HEK293 (cell line): Measurements from ENCODE around the gene COX5A.

Experiments used
- GLI4 ChIP-seq: fragments of 450-650 bp; formaldehyde crosslinking; IDR thresholded peaks from 2 replicates; pipeline ENCODE4 v1.5.1; 2016; ENCODE audit warnings: missing biosample characterization, missing genetic modification characterization
- GLIS2 ChIP-seq: fragments of 450-650 bp; formaldehyde crosslinking; IDR thresholded peaks from 2 replicates; pipeline ENCODE4 v1.5.1; 2016; ENCODE audit warnings: missing biosample characterization, missing genetic modification characterization
- HOXC10 ChIP-seq: sonication (generic); formaldehyde crosslinking; IDR thresholded peaks from 2 replicates; pipeline ENCODE4 v1.8.1; 2023; ENCODE audit warnings: mild to moderate bottlenecking, missing genetic modification reagents
- HOXD13 ChIP-seq: sonication (generic); formaldehyde crosslinking; IDR thresholded peaks from 2 replicates; pipeline ENCODE4 v1.8.0; 2022; ENCODE audit warnings: missing genetic modification reagents, borderline replicate concordance
- WT1 ChIP-seq: fragments of 450-650 bp; formaldehyde crosslinking; IDR thresholded peaks from 2 replicates; pipeline ENCODE4 v1.5.1; 2016; ENCODE audit warnings: missing biosample characterization, missing genetic modification characterization
- ZBTB17 ChIP-seq: fragments of 450-650 bp; formaldehyde crosslinking; IDR thresholded peaks from 2 replicates; pipeline ENCODE4 v1.5.1; 2016; ENCODE audit warnings: missing biosample characterization, missing genetic modification characterization
- ZFHX2 ChIP-seq: fragments of 450-650 bp; formaldehyde crosslinking; conservative IDR thresholded peaks from 2 replicates; pipeline ENCODE4 v1.5.1; 2016; ENCODE audit warnings: missing biosample characterization, missing genetic modification characterization
- ZFP37 ChIP-seq: fragments of 450-650 bp; formaldehyde crosslinking; IDR thresholded peaks from 2 replicates; pipeline ENCODE4 v1.5.1; 2016; ENCODE audit warnings: missing biosample characterization, missing genetic modification characterization
- ZFP41 ChIP-seq: fragments of 450-650 bp; formaldehyde crosslinking; IDR thresholded peaks from 2 replicates; pipeline ENCODE4 v1.5.1; 2016; ENCODE audit warnings: missing biosample characterization, missing genetic modification characterization, borderline replicate concordance
- ZNF112 ChIP-seq: fragments of 450-650 bp; formaldehyde crosslinking; IDR thresholded peaks from 2 replicates; pipeline ENCODE4 v1.5.0; 2017; ENCODE audit warnings: missing biosample characterization, missing genetic modification characterization
- ZNF133 ChIP-seq: fragments of 450-650 bp; formaldehyde crosslinking; IDR thresholded peaks from 2 replicates; pipeline ENCODE4 v1.5.1; 2016; ENCODE audit warnings: missing biosample characterization, missing genetic modification characterization
- ZNF16 ChIP-seq: fragments of 450-650 bp; formaldehyde crosslinking; IDR thresholded peaks from 2 replicates; pipeline ENCODE4 v1.5.1; 2016; ENCODE audit warnings: low read depth, missing biosample characterization, missing genetic modification characterization
- ZNF2 ChIP-seq: fragments of 450-650 bp; formaldehyde crosslinking; IDR thresholded peaks from 2 replicates; pipeline ENCODE4 v1.5.1; 2016; ENCODE audit warnings: missing biosample characterization, missing genetic modification characterization
- ZNF221 ChIP-seq: fragments of 450-650 bp; formaldehyde crosslinking; IDR thresholded peaks from 2 replicates; pipeline ENCODE4 v1.5.1; 2017; ENCODE audit warnings: missing biosample characterization, missing genetic modification characterization, borderline replicate concordance
- ZNF23 ChIP-seq: fragments of 450-650 bp; formaldehyde crosslinking; IDR thresholded peaks from 2 replicates; pipeline ENCODE4 v1.5.1; 2016; ENCODE audit warnings: missing biosample characterization, missing genetic modification characterization, borderline replicate concordance
- ZNF24 ChIP-seq: fragments of 450-650 bp; formaldehyde crosslinking; IDR thresholded peaks from 2 replicates; pipeline ENCODE4 v1.5.1; 2016; ENCODE audit warnings: missing biosample characterization, missing genetic modification characterization
- ZNF248 ChIP-seq: fragments of 450-650 bp; formaldehyde crosslinking; IDR thresholded peaks from 2 replicates; pipeline ENCODE4 v1.5.1; 2017; ENCODE audit warnings: missing biosample characterization, missing genetic modification characterization
- ZNF335 ChIP-seq: fragments of 450-650 bp; formaldehyde crosslinking; conservative IDR thresholded peaks from 2 replicates; pipeline ENCODE4 v1.5.1; 2016; ENCODE audit warnings: missing biosample characterization, missing genetic modification characterization
- ZNF514 ChIP-seq: fragments of 450-650 bp; formaldehyde crosslinking; IDR thresholded peaks from 2 replicates; pipeline ENCODE4 v1.5.1; 2016; ENCODE audit warnings: missing biosample characterization, missing genetic modification characterization
- ZNF558 ChIP-seq: fragments of 450-650 bp; formaldehyde crosslinking; IDR thresholded peaks from 2 replicates; pipeline ENCODE4 v1.5.1; 2016; ENCODE audit warnings: missing biosample characterization, missing genetic modification characterization
- ZNF596 ChIP-seq: fragments of 450-650 bp; IDR thresholded peaks from 2 replicates; pipeline ENCODE4 v1.5.0; 2018; ENCODE audit warnings: missing biosample characterization, mild to moderate bottlenecking, missing genetic modification characterization, moderate library complexity
- ZNF600 ChIP-seq: fragments of 450-650 bp; formaldehyde crosslinking; IDR thresholded peaks from 2 replicates; pipeline ENCODE4 v1.5.1; 2016; ENCODE audit warnings: missing biosample characterization, missing genetic modification characterization
- ZNF610 ChIP-seq: fragments of 450-650 bp; formaldehyde crosslinking; IDR thresholded peaks from 2 replicates; pipeline ENCODE4 v1.5.1; 2016; ENCODE audit warnings: missing biosample characterization, missing genetic modification characterization, borderline replicate concordance
- ZNF621 ChIP-seq: fragments of 450-650 bp; formaldehyde crosslinking; IDR thresholded peaks from 2 replicates; pipeline ENCODE4 v1.5.1; 2017; ENCODE audit warnings: missing biosample characterization, missing genetic modification characterization
- ZNF660 ChIP-seq: fragments of 450-650 bp; IDR thresholded peaks from 2 replicates; pipeline ENCODE4 v1.5.1; 2018; ENCODE audit warnings: missing biosample characterization, mild to moderate bottlenecking, missing genetic modification characterization
- ZNF664 ChIP-seq: fragments of 450-650 bp; formaldehyde crosslinking; IDR thresholded peaks from 2 replicates; pipeline ENCODE4 v1.5.1; 2016; ENCODE audit warnings: missing biosample characterization, missing genetic modification characterization
- ZNF707 ChIP-seq: fragments of 450-650 bp; formaldehyde crosslinking; IDR thresholded peaks from 2 replicates; pipeline ENCODE4 v1.5.1; 2016; ENCODE audit warnings: missing biosample characterization, missing genetic modification characterization
- TF ChIP-seq, protein P1 (sequence below): fragments of 450-650 bp; formaldehyde crosslinking; IDR thresholded peaks from 2 replicates; pipeline ENCODE4 v1.5.1; 2016; ENCODE audit warnings: missing biosample characterization, missing genetic modification characterization
- TF ChIP-seq, protein P2 (sequence below): fragments of 450-650 bp; formaldehyde crosslinking; IDR thresholded peaks from 2 replicates; pipeline ENCODE4 v1.5.1; 2016; ENCODE audit warnings: missing biosample characterization, missing genetic modification characterization, borderline replicate concordance
- TF ChIP-seq, protein P3 (sequence below): fragments of 450-650 bp; IDR thresholded peaks from 2 replicates; pipeline ENCODE4 v1.5.1; 2018; ENCODE audit warnings: missing biosample characterization, missing genetic modification characterization
- TF ChIP-seq, protein P4 (sequence below): fragments of 450-650 bp; formaldehyde crosslinking; IDR thresholded peaks from 2 replicates; pipeline ENCODE4 v1.5.1; 2016; ENCODE audit warnings: missing biosample characterization, missing genetic modification characterization
- TF ChIP-seq, protein P5 (sequence below): fragments of 450-650 bp; formaldehyde crosslinking; IDR thresholded peaks from 2 replicates; pipeline ENCODE4 v1.5.1; 2016; ENCODE audit warnings: missing biosample characterization, missing genetic modification characterization

The COX5A gene

DNA sequence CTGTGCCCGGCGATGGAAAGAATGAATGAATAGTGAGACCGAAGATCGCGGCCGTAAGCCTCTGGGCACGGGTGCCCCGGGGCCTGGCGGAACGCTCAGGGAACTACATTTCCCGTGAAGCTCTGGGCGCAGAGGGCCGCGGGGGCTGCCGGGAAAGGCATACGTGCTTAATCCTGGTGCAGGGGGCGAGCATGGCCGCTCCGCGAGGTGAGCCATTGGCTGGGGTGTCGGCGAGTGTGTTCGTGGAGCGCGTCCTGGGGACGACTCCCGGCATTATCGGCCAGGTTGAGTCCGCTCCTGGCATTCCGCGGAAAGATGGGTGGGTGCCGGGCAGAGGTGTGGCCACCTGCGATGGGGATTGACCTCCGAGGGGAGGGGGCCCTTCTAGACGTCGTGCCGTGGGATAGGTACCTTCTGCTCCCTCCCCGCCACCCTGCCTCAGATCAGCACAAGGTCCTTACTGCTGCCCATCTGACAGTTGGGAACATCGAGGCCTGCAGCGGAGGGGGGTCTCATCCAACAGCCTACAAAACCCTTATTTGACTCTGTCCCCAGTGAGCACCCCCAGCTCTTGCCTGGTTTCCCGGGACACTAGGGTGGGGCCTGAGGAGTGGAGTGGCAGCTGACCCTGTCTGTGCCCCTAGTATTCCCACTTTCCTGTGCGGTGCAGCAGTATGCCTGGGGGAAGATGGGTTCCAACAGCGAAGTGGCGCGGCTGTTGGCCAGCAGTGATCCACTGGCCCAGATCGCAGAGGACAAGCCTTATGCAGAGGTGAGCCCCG, 47.8 kb downstream of the COX5A start, which contains the start of gene MPI (continued):
- TF ChIP-seq, protein P1, sequence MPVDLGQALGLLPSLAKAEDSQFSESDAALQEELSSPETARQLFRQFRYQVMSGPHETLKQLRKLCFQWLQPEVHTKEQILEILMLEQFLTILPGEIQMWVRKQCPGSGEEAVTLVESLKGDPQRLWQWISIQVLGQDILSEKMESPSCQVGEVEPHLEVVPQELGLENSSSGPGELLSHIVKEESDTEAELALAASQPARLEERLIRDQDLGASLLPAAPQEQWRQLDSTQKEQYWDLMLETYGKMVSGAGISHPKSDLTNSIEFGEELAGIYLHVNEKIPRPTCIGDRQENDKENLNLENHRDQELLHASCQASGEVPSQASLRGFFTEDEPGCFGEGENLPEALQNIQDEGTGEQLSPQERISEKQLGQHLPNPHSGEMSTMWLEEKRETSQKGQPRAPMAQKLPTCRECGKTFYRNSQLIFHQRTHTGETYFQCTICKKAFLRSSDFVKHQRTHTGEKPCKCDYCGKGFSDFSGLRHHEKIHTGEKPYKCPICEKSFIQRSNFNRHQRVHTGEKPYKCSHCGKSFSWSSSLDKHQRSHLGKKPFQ: 0 out of 2 replicates have a peak, but pooled peaks have one; percentile 30
- TF ChIP-seq ZNF707 (no peak), ZNF514 (no peak), WT1 (tag by site-specific recombination) (peak; percentile 69; the same call in 1 of the 2 replicates), ZNF23 (tag by site-specific recombination) (no peak), ZNF2 (peak; percentile 86), ZNF664 (tag by site-specific recombination) (no peak), ZNF621 (tag by site-specific recombination) (no peak), GLI4 (tag by site-specific recombination) (peak; percentile 17; the same call in 1 of the 2 replicates), ZNF248 (tag by site-specific recombination) (no peak), ZNF596 (tag by site-specific recombination) (no peak), ZNF660 (tag by site-specific recombination) (0 out of 2 replicates have a peak, but pooled peaks have one; percentile 44), ZNF600 (0 out of 2 replicates have a peak, but pooled peaks have one; percentile 62), ZNF558 (no peak), HOXC10 (CRISPR knock-in tag) (no peak), ZBTB17 (peak; percentile 92), ZNF24 (tag by site-specific recombination) (peak; percentile 82), ZFP41 (tag by site-specific recombination) (no peak), ZNF16 (no peak), ZFP37 (tag by site-specific recombination) (peak; percentile 97), ZNF335 (tag by site-specific recombination) (peak; percentile 100), GLIS2 (tag by site-specific recombination) (peak; percentile 95), ZNF133 (tag by site-specific recombination) (no peak), HOXD13 (CRISPR knock-in tag) (no peak), ZNF112 (tag by site-specific recombination) (no peak), ZNF610 (tag by site-specific recombination) (peak; percentile 92; the same call in 1 of the 2 replicates), ZNF221 (no peak), ZFHX2 (tag by site-specific recombination) (peak; percentile 34)
- TF ChIP-seq, protein P2, sequence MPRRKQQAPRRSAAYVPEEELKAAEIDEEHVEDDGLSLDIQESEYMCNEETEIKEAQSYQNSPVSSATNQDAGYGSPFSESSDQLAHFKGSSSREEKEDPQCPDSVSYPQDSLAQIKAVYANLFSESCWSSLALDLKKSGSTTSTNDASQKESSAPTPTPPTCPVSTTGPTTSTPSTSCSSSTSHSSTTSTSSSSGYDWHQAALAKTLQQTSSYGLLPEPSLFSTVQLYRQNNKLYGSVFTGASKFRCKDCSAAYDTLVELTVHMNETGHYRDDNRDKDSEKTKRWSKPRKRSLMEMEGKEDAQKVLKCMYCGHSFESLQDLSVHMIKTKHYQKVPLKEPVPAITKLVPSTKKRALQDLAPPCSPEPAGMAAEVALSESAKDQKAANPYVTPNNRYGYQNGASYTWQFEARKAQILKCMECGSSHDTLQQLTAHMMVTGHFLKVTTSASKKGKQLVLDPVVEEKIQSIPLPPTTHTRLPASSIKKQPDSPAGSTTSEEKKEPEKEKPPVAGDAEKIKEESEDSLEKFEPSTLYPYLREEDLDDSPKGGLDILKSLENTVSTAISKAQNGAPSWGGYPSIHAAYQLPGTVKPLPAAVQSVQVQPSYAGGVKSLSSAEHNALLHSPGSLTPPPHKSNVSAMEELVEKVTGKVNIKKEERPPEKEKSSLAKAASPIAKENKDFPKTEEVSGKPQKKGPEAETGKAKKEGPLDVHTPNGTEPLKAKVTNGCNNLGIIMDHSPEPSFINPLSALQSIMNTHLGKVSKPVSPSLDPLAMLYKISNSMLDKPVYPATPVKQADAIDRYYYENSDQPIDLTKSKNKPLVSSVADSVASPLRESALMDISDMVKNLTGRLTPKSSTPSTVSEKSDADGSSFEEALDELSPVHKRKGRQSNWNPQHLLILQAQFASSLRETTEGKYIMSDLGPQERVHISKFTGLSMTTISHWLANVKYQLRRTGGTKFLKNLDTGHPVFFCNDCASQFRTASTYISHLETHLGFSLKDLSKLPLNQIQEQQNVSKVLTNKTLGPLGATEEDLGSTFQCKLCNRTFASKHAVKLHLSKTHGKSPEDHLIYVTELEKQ (tag by site-specific recombination): no peak; the same call in 1 of the 2 replicates
- TF ChIP-seq, protein P3, sequence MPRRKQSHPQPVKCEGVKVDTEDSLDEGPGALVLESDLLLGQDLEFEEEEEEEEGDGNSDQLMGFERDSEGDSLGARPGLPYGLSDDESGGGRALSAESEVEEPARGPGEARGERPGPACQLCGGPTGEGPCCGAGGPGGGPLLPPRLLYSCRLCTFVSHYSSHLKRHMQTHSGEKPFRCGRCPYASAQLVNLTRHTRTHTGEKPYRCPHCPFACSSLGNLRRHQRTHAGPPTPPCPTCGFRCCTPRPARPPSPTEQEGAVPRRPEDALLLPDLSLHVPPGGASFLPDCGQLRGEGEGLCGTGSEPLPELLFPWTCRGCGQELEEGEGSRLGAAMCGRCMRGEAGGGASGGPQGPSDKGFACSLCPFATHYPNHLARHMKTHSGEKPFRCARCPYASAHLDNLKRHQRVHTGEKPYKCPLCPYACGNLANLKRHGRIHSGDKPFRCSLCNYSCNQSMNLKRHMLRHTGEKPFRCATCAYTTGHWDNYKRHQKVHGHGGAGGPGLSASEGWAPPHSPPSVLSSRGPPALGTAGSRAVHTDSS (tag by site-specific recombination): no peak
- TF ChIP-seq, protein P4, sequence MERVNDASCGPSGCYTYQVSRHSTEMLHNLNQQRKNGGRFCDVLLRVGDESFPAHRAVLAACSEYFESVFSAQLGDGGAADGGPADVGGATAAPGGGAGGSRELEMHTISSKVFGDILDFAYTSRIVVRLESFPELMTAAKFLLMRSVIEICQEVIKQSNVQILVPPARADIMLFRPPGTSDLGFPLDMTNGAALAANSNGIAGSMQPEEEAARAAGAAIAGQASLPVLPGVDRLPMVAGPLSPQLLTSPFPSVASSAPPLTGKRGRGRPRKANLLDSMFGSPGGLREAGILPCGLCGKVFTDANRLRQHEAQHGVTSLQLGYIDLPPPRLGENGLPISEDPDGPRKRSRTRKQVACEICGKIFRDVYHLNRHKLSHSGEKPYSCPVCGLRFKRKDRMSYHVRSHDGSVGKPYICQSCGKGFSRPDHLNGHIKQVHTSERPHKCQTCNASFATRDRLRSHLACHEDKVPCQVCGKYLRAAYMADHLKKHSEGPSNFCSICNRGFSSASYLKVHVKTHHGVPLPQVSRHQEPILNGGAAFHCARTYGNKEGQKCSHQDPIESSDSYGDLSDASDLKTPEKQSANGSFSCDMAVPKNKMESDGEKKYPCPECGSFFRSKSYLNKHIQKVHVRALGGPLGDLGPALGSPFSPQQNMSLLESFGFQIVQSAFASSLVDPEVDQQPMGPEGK (tag by site-specific recombination): peak; percentile 96
- TF ChIP-seq, protein P5, sequence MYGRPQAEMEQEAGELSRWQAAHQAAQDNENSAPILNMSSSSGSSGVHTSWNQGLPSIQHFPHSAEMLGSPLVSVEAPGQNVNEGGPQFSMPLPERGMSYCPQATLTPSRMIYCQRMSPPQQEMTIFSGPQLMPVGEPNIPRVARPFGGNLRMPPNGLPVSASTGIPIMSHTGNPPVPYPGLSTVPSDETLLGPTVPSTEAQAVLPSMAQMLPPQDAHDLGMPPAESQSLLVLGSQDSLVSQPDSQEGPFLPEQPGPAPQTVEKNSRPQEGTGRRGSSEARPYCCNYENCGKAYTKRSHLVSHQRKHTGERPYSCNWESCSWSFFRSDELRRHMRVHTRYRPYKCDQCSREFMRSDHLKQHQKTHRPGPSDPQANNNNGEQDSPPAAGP (tag by site-specific recombination): peak; percentile 93
